Measurements from ENCODE around the gene ECSCR.

GRCh38 chr5:139472386-139473030, 10.0 kb upstream of the ECSCR start:
- TF ChIP-seq POLR2AphosphoS5 (IDR thresholded peaks at IDR 0.05; ENCODE audit: low read depth, low read length): no peak
- TF ChIP-seq POLR2A (IDR thresholded peaks at IDR 0.05; ENCODE audit: low read depth, low read length): no peak
- TF ChIP-seq TAF1 (IDR thresholded peaks at IDR 0.05; ENCODE audit: borderline replicate concordance, low read depth, low read length): no peak
